Lung microvascular endothelial cell (primary cell): Measurements from ENCODE around the gene CD1D. TPM values are rescaled to one million over a fixed set of nuclear protein-coding genes. Genes with fewer than 3 reads are reported as not detected.
"Not testable (repeated sequence)": the region's sequence is repeated elsewhere in the genome, so short reads cannot be mapped to it uniquely, and the experiment has no call there.

Source experiments
- DNase-seq, 2 donors: peaks; one replicate each; pipeline versions ENCODE4 v3.0.0 to v3.0.0-alpha.2; 2010; ENCODE audit warnings: low read depth in 2 of 2
- total RNA-seq: library from RNA; depleted of rRNA; stranded (reverse); fragments of >200 nt; gene quantifications from 2 replicates; pipeline ENCODE4 v1.2.1, GENCODE V29; 2014

Gene CD1D
- under 0.01 TPM in 2 replicates for total RNA-seq

DNA sequence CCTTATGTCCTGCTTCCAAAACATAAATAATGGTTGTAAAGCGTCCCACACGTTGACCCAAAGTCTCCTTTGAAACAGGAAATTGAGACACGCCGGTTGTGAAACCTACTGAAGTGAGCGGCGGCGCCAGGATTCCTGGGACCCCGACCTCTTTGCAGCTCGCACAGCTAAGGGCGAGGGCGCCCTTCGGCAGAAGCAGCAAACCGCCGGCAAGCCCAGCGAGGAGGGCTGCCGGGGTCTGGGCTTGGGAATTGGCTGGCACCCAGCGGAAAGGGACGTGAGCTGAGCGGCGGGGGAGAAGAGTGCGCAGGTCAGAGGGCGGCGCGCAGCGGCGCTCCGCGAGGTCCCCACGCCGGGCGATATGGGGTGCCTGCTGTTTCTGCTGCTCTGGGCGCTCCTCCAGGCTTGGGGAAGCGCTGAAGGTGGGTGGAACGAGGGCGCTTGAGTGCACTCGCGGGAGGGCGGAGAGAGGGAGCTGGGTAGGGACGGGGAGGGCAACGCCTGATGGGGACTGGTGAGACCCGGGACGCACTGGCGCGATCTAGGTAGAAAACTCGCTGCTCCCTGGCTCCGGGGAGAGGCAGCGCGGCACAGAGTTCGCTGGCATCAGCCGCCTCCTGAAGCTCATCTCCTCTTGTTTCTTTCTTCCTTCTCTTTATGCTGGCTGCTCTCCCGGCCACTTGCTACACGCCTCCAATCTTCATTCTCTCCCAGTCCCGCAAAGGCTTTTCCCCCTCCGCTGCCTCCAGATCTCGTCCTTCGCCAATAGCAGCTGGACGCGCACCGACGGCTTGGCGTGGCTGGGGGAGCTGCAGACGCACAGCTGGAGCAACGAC is at the start of gene CD1D:
TSS of gene CD1D (plus strand) at position 155 of the 836 bp plus-strand sequence. CDS start at position 362, 207 bp downstream.
- peak; percentile 1 to 8 for DNase-seq

GRCh38 chr1:158131217-158131616 is 49.5 kb upstream of the CD1D start:
- DNase-seq = no peak

DNA sequence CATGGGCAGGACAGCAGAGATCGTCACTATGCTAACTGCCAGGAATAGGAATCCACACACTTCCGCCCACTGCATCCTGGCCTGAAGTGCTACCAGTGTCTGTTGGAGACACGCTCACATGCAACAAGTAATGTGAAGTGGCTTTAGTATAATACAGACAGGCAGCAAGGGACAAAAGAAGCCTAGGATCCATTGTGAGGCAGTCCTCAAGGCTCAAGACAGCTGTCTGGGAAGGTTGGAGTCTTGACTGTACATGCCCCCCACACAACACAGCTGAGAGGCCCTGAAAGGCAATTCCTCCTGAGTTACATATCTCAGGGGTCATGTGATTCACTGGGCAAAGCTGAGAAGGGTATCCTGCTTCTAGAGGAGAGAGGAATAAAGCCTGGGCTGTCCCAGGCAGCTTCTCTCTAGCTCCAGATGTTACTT is 39.9 kb upstream of the CD1D start:
- DNase-seq = no peak

GRCh38 chr1:158145173-158145719 is 35.4 kb upstream of the CD1D start:
- DNase-seq = peak; percentile 47 to 79

- peak; percentile 52 to 63 for DNase-seq
Measured at GRCh38 chr1:158146165-158146564, 34.5 kb upstream of the CD1D start.

DNA sequence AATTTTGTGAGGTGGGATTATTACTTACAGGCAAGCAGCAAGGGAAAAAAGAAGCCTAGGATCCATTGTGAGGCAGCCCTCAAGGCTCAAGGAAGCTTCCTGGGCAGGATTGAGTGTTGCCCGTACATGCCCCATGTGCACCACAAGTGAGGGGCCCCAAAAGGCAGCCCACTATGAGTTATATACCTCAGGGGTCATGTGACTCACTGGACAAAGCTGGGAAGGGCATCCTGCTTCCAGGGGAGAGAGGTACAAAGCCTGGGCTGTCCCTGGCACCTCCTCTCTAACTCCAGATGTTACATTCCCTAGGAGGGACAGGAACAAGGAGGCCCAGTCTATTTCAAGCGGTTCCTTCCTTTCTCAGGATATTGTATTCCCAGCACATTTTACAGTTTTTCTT is 34.0 kb upstream of the CD1D start:
- DNase-seq = peak in 1 of 2 donors; percentile 31

GRCh38 chr1:158147401-158147800 is 33.3 kb upstream of the CD1D start:
- no peak for DNase-seq

- DNase-seq = no peak
Measured at GRCh38 chr1:158147869-158148268, 32.8 kb upstream of the CD1D start.

DNA sequence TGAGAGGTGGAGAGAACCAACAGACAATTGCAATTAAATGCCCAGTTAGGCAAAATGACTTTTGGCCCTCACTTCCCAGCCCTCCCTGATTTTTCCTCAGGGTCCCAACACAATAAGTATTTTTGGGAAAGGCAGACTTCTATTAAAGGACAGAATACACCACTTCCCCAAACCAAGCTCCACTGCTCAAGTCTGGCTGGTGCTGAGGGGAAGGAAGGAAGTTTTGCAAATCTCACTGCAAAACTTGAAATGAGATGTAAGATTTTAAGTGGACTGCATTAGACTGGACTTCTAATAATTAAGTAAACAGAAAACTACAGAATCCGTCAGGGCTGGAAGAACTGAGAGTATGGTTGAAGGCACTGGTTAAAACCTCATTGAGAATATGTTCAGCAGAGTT is 32.2 kb upstream of the CD1D start:
- no peak for DNase-seq

- no peak for DNase-seq
Measured at GRCh38 chr1:158149175-158149574, 31.5 kb upstream of the CD1D start.

DNA sequence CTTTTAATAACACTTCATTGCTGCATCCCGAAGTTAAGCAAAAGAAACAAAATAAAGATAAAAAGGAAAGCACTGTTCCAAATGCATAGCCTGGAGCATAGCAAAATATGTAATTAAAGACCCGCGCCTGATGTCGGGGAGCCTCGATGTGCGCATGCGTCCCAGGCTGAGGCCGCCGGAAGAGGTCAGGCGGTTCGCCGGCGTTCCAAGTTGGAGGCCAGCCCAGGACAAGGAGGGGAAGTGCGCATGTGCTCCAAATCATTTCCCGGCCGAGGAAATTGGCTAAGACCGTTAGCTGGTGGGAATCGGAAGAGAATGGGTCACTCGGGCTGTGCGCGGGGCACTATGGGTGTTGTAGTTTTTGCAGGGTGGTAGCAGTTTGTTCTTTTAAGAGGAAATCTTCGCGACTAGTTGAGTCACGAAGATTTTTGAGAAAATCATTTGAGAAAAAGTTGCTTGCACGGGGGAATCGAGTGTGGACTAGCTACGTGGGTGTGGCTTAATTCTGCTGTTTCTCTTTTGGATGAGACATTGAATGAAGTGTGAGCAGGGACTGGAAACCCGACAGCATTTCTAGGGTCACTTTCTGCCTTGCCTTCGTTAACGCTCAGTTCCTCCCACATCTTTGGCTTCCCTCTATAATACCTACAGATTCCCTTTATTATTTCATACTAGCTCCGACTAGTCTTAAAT is 31.0 kb upstream of the CD1D start:
- DNase-seq = peak; percentile 98

DNA sequence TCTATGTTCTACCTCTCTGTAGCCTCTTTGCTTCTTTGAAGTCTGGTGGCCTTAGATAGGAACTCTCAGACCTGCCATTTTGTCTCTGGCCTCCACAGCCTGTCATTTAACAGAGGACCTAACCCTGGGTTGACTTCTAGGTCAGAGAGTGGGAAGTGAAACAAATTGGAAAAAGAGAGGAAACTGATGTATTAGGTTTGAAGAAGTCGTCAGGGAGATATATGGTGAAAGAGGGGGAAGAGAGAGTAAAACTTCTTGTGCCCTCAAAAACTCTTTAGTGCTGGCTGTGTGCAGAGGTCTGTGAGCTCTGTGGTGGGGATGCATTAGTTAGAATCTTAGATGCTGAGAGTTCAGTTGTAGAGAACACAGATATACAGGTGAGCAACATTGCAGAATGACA is 30.2 kb upstream of the CD1D start:
- no peak for DNase-seq

DNA sequence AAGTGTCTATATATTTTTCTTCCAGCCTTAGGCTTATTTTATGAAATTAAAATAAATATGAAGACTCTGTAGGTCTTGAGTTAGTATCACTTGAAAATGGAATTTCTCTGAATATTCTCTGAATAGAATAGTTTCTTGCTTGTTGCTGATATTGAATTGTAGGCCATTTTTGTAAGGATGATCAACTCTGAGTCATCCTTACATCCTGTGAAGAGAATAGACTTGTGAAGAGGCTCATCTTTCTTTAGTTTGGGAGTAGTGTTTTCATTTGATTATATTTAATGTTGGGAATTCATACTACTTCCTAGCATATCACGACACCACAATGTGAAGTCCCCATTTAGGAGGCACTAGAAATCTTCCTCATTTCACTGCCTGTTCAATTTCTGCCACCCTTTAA is 27.5 kb upstream of the CD1D start:
- DNase-seq = no peak

GRCh38 chr1:158153746-158154444 is 26.8 kb upstream of the CD1D start:
- DNase-seq = no peak

GRCh38 chr1:158154501-158154900 is 26.2 kb upstream of the CD1D start:
- no peak for DNase-seq

- DNase-seq = no peak
Measured at GRCh38 chr1:158155673-158156072, 25.0 kb upstream of the CD1D start.

GRCh38 chr1:158159597-158159996 is 21.1 kb upstream of the CD1D start:
- DNase-seq = no peak

DNA sequence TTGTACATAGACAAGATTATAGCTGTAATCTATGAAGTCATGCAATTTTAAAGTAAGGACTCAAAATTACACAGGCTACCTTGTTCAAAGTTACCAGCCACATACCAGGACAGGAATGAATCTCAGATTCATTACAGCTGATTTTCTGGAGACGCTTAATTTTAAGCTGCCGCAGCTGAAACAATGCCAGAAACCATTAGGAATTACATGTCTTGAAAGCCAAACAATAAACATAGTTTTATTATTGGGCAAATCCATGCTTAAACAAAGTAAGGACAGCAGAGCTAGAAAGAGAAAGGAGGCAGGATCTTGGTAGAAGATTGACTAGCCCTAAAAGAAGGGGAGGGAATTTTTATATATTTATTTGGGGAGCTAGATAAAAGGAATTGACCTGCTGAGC is 19.2 kb upstream of the CD1D start:
- no peak for DNase-seq

GRCh38 chr1:158163000-158163947 is 17.4 kb upstream of the CD1D start:
- no peak for DNase-seq

GRCh38 chr1:158169105-158169504 is 11.6 kb upstream of the CD1D start:
- peak in 1 of 2 donors; percentile 41 for DNase-seq

DNA sequence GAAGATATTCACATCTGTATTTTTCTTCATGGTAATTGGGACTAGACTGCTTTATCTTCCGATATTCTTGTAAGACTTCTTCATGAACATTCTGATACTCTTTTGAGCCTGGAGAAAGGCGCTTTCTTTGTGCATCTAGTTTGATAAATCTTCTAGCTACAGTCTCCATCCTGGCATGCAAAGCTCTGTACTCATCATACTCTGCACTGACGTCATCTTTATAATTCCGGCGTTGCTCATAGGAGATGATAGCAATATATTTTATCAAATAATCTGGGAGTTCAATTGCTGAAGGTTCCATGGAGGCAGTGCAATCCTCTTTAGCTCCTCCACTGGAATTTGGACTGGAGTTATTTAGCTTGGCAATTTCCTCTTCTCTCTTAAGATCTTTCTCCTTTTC is 4.8 kb upstream of the CD1D start:
- DNase-seq = not testable (repeated sequence)
